GM12872 (cell line): Measurements from ENCODE around the gene PIN1.

Experiments used
- TF ChIP-seq, protein P1 (sequence below): IDR thresholded peaks from 3 replicates; pipeline ENCODE4 v1.5.1; 2011; ENCODE audit warnings: low read depth, mild to moderate bottlenecking, low read length, moderate library complexity; ENCODE audit not compliant: insufficient read depth

Gene PIN1

DNA sequence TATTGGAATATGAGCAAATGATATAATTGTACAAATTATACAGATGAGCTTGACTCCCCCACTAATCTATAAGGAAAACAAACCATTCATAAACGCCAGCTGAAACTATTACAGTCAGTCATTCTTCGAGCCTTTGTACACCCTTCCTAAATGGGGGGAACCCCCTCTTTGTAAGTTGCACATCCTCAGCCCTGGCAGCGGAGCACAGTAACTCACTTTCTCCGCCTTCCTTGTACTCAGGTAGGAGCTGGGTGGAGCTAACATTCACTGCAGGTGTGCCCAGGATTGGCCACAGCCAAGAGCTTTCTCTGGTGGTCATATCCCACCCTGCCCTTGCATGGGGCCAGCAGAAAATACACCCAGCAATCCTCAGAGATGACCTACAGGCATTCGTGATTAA is 28.6 kb downstream of the PIN1 start:
- TF ChIP-seq, protein P1, sequence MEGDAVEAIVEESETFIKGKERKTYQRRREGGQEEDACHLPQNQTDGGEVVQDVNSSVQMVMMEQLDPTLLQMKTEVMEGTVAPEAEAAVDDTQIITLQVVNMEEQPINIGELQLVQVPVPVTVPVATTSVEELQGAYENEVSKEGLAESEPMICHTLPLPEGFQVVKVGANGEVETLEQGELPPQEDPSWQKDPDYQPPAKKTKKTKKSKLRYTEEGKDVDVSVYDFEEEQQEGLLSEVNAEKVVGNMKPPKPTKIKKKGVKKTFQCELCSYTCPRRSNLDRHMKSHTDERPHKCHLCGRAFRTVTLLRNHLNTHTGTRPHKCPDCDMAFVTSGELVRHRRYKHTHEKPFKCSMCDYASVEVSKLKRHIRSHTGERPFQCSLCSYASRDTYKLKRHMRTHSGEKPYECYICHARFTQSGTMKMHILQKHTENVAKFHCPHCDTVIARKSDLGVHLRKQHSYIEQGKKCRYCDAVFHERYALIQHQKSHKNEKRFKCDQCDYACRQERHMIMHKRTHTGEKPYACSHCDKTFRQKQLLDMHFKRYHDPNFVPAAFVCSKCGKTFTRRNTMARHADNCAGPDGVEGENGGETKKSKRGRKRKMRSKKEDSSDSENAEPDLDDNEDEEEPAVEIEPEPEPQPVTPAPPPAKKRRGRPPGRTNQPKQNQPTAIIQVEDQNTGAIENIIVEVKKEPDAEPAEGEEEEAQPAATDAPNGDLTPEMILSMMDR: no peak

DNA sequence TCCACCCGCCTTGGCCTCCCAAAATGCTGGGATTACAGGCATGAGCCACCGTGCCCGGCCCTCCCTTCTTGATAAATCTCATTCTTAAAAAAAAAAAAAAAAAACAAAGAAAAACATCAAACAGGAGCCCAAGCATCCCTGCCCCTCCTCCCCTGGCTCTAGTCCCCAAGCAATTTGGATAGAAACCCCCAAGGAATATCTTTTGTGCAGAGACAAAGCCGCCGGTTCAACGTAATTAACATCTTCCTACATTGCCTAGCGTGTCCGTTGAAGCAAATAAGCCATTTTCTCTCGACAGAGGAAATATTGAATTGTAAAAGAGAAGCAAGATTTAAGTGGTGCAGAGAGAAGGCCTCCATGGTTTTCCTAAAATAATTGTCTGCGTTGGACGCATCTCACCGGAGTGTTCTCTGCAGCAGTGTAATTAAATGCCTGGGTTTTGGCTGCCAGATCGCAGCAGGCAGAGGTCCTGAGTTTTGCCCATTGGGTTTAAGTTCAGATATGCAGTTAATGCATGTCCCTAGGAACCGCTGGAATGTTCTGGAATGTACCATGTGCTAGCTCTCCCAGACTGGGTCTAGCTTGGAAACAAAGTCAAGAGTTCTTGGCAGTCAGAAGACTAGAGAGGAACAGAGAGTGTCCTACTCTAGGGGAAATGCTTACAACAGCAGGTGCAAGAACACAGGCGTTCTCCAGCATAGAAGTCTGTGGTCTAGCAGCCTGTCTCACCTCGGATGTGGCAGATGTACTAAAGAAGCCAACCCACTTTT is 30.8 kb downstream of the PIN1 start:
- TF ChIP-seq, protein P1: no peak

DNA sequence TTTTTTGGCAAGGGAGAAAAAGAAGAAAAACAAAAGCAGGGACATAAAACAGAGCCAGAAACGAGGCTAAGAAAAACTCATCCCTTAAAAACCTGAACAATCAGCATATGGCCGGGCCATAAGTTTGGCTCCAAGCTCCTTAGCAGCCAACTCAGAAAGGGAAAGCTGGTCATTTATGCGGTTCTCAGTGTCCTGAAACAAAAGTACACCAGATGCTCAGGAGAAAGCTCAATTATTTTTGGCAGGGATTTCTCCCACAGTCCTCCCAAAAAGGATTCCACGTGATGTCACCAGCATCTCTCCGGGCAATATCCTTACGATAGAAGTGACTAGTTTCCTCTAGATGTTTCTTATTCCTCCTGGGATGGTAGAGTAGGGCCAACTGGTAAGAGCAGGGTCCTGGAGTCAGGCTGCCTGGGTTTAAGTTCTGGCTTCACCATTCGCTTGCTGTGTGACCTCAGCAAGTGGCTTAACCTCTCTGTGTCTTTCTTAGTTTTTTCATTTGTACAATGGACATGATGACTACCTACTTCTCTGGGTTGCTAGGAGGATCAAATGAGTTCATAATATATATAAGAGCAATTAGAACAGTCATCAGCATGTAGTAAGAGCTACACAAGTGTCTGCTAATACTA is 34.0 kb downstream of the PIN1 start:
- TF ChIP-seq, protein P1: no peak

DNA sequence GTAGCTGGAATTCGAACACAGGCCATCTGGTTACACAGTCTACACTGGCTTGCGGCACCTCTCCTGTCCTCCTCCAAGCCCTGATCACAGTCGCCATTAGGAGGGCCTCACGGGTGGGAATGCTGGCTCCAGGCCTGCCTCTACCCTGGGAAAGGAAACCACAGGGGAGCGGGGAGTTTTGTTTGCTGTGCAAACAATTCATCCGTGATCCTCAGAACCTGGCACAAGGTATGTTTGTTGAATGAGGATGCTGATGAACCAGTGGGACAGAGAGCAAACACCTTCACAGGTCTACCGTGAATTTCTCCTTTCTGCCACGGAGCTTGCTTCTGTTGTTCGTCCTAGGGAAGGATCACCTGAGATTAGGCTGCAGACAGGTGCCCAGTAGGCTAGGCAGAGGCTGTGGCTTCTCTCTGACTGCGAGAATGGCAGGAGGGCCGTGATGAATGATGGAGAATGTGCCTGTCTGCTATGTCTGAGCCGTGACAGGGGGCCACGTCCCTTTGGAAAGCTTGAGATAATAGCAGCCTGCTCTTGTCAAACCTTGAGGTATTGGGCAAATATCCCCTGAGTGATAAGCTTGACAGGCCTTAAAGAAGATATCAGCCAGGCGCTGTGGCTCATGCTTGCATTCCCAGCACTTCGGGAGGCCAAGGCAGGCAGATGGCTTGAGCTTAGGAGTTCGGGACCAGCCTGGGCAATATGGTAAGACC is 36.7 kb downstream of the PIN1 start:
- TF ChIP-seq, protein P1: no peak

DNA sequence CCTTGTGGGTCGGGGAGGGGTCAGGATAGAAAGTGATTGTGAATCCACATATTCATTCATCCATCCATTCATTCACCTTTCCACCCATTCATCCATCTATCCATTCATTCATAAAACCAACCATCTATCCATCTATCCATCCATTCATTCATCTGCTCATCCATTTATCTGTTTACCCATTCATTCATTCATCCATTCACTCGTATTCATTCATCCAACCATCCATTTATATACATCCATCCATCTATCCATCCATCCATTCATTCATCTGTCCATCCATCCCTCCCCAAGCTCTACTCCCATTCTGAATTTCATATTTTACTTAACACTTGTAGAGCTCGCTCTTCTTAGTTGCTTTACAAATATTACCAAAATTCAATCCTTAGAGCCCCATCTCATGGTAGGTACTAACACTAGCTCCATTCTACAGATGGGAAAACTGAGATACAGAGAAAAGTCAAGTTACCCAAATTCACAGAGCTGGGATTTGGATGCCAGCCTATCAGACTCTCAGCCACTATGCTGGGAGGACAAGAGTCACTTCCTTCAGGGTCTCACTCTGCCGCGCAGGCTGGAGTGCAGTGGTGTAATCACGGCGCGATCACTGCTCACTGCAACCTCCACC is 37.6 kb downstream of the PIN1 start:
- TF ChIP-seq, protein P1: no peak

DNA sequence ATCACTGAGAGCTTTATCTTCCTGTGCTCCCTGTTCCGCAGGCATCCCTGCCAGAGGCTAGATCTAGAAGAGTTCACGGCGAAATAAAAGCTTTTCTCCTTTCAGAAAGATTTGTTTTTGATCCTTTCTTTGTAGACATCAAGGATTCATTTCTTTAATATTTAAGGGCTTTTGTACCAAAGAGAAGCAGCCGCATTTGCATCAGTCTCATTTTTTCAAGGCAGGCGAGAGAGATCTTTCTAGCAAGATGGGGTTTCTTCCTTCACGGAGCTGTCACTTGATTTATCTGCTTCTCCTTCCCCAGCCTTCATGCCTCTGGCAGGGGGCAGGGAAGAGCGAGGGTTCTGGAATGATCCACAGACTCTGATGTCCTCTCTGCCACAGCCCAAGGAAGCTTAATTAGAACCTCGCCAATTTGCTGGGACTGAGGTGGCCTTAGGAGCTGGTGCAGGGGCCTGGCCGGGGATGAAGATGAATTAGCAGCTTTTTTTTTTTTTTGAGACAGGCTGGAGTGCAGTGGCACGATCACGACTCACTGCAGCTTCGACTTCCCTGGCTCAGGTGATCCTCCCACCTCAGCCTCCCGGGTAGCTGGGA is 40.0 kb downstream of the PIN1 start:
- TF ChIP-seq, protein P1: no peak

DNA sequence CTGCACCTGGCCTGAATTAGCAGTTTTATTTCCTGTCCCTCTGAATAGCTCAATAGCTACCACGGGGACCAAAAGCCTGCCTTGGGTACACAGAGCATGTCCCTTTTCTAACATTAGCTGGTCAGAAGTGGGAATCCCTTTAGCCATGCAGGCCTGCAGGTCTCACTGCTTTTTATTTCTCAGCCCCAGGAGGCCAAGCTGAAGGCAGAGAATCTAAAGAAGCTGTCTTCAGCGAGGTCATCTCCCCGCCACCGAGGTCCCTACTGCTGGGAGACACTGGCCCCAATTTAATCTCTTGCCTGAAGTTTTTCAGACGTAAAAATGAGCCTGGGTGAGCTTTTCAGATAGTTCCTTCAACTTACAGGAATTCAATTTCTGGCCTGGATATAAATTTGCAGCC is 40.7 kb downstream of the PIN1 start:
- TF ChIP-seq, protein P1: no peak
